ENCODE data around the gene ADAMTS16.

- TF ChIP-seq POLR2AphosphoS5 (IDR thresholded peaks at IDR 0.05; ENCODE audit: borderline replicate concordance, low read depth, low read length) (no peak), EZH2 (IDR thresholded peaks at IDR 0.05) (no peak), FOXP2 (optimal IDR thresholded peaks at IDR 0.05; ENCODE audit: control extremely low read depth, extremely low read length, insufficient read depth) (no peak)
Measured at GRCh38 chr5:5139336-5139776, 774 bp upstream of the ADAMTS16 start.
